GM12878 (cell line): ENCODE data around the gene RASGEF1B. TPM values are rescaled to one million over a fixed set of nuclear protein-coding genes. Genes with fewer than 3 reads are reported as not detected.

ENCODE experiments used
- ATAC-seq: fragments of 200-7000 bp; cut with Tn5 transposase; 3 replicates; pipeline ENCODE4 v1.9.1; 2020; ENCODE audit warnings: mild to moderate bottlenecking, moderate library complexity
- BruUV-seq: library from RNA; stranded (reverse); fragments of 400-500 nt; replicated peaks from 2 replicates; lab custom pipeline; 2021; lab: Mats Ljungman, UMichigan
- CTCF ChIA-PET: fragments of 300-600 bp; sonication (Branson Sonifier 250); formaldehyde crosslinking; extraction: SDS; loops from one replicate; lab custom pipeline; 2021; ENCODE audit warnings: inconsistent platforms; lab: Yijun Ruan, JAX
- POLR2A ChIA-PET: fragments of 350-600 bp; formaldehyde crosslinking; extraction: SDS; loops from one replicate; lab custom pipeline; 2021; ENCODE audit warnings: inconsistent platforms; lab: Charles Lee
- RAD21 ChIA-PET: fragments of 300-600 bp; sonication (Branson Sonifier 250); formaldehyde crosslinking; loops from one replicate; lab custom pipeline; 2023; ENCODE audit warnings: antibody characterized with exemption; ENCODE audit not compliant: unreplicated experiment; lab: Charles Lee
- SMC1A ChIA-PET: fragments of 300-600 bp; sonication (Branson Sonifier 250); formaldehyde crosslinking; loops from one replicate; lab custom pipeline; 2023; ENCODE audit not compliant: unreplicated experiment, uncharacterized antibody; lab: Charles Lee
- DNase-seq: peaks from one replicate; pipeline ENCODE4 v3.0.0-alpha.2; 2011; ENCODE audit warnings: low read depth, low spot score
- FAIRE-seq: peaks from 3 replicates; lab custom pipeline; 2011; peaks lifted over from hg19 to GRCh38; lab: Jason Lieb, UNC
- H2AFZ ChIP-seq: 2 replicates; pipeline ENCODE4 v1.6.0; 2011; ENCODE audit warnings: low read depth, low read length, control low read depth; ENCODE audit not compliant: control insufficient read depth
- H3K27ac ChIP-seq: 2 replicates; pipeline ENCODE4 v1.5.1; 2011; ENCODE audit warnings: control low read depth; ENCODE audit not compliant: control insufficient read depth, insufficient read depth
- H3K27me3 ChIP-seq, 2 experiments: replicated peaks in 1 of 2; 2 replicates each; pipeline versions ENCODE4 v1.6.0 to v1.6.1; 2011; ENCODE audit warnings: low read length in 1 of 2; ENCODE audit not compliant: control insufficient read depth in 2 of 2, insufficient read depth in 2 of 2
- H3K36me3 ChIP-seq, 2 experiments: 2 replicates each; pipeline ENCODE4 v1.5.1; 2011; ENCODE audit warnings: low read length in 1 of 2; ENCODE audit not compliant: control insufficient read depth in 2 of 2, insufficient read depth in 2 of 2
- H3K4me1 ChIP-seq: 2 replicates; pipeline ENCODE4 v1.6.1; 2011; ENCODE audit warnings: mild to moderate bottlenecking, low read length, moderate library complexity, mixed read lengths; ENCODE audit not compliant: control insufficient read depth, insufficient read depth
- H3K4me2 ChIP-seq: 2 replicates; pipeline ENCODE4 v1.6.0; 2011; ENCODE audit warnings: control low read depth; ENCODE audit not compliant: control insufficient read depth, insufficient read depth
- H3K4me3 ChIP-seq: fragments of 200-600 bp; sonication (generic); 2 replicates; pipeline ENCODE4 v1.5.1; 2016
- H3K79me2 ChIP-seq: 2 replicates; pipeline ENCODE4 v1.6.0; 2011; ENCODE audit warnings: low read length; ENCODE audit not compliant: control insufficient read depth, insufficient read depth
- H3K9ac ChIP-seq: 2 replicates; pipeline ENCODE4 v1.8.0; 2011; ENCODE audit warnings: low read length, control low read depth, mixed read lengths; ENCODE audit not compliant: control insufficient read depth, insufficient read depth
- H3K9me3 ChIP-seq: replicated peaks from 3 replicates; pipeline ENCODE4 v1.5.1; 2011; ENCODE audit warnings: mild to moderate bottlenecking, low read length; ENCODE audit not compliant: control insufficient read depth, insufficient read depth
- H4K20me1 ChIP-seq: 2 replicates; pipeline ENCODE4 v1.6.0; 2011; ENCODE audit not compliant: control insufficient read depth, insufficient read depth
- HSF1 ChIP-seq: fragments of 150-350 bp; IDR thresholded peaks from 2 replicates; pipeline ENCODE4 v1.6.1; 2014; ENCODE audit warnings: mild to moderate bottlenecking, low read depth, low read length
- USF1 ChIP-seq: IDR thresholded peaks from 2 replicates; pipeline ENCODE4 v1.6.1; 2011; ENCODE audit warnings: borderline replicate concordance, low read depth, mild to moderate bottlenecking, moderate library complexity, mixed read lengths, low read length; ENCODE audit not compliant: insufficient read depth; ENCODE audit errors: extremely low read length
- YBX1 ChIP-seq: fragments of 450-650 bp; IDR thresholded peaks from 2 replicates; pipeline ENCODE4 v1.6.1; 2016; ENCODE audit warnings: antibody characterized with exemption
- ZNF274 ChIP-seq: IDR thresholded peaks from one replicate; pipeline ENCODE4 v1.8.0; 2011; ENCODE audit not compliant: insufficient read length, insufficient read depth
- WGBS: methylation state at CpG from one replicate; pipeline ENCODE4 v1.1.6; 2016; ENCODE audit warnings: low lambda C conversion rate; ENCODE audit not compliant: insufficient replicate concordance, insufficient coverage; ENCODE audit errors: missing lambda C conversion rate; 5-methylcytosine and 5-hydroxymethylcytosine counted together
- in situ Hi-C: fragments of 300-500 bp; cut with MboI; formaldehyde crosslinking; loops from 9 replicates; pipeline ENCODE4 v1.14.3; 2018; ENCODE audit warnings: mixed read lengths
- intact Hi-C: fragments of 100-400 bp; cut with micrococcal nuclease; formaldehyde crosslinking; loops from one replicate; pipeline ENCODE4 v1.14.2; 2022; ENCODE audit not compliant: unreplicated experiment
- polyA plus RNA-seq, 11 experiments: library from polyadenylated mRNA; depleted of rRNA in 4 of 11; unstranded in 6 of 11; stranded (reverse) in 5 of 11; fragments of >200 nt; fragmentation: Nextera tagmentation in 4 of 11; fragmentation: Illumina TruSeq in 1 of 11; extraction: Ambion mirVana in 4 of 11; extraction: Trizol in 1 of 11; gene quantifications; 1 replicate in 1 of 11; 2 replicates in 10 of 11; pipeline versions ENCODE4 v1.2.1 to v1.2.3, GENCODE V29; 2011 to 2016; ENCODE audit warnings: inconsistent platforms in 2 of 11, missing spikeins in 2 of 11, low read depth in 1 of 11
- total RNA-seq, 4 experiments: library from RNA; depleted of rRNA in 3 of 4; stranded (reverse); fragments of >200 nt in 3 of 4; fragmentation: Illumina TruSeq in 1 of 4; extraction: Trizol in 1 of 4; gene quantifications; 2 replicates each; pipeline versions ENCODE4 v1.2.1 to v1.2.3, GENCODE V29; 2013 to 2021

The RASGEF1B gene
- total and polyA plus RNA-seq, 10 of the 15 experiments (the other 5 are each of a cell fraction or from before 2014, with no cell fraction given) = 0.03 to 0.24 (median 0.10) TPM; not detected in 2

GRCh38 chr4:81377191-81377590 is 94.5 kb downstream of the RASGEF1B start:
- Histone ChIP-seq H3K4me3 (no peak overlapping the region), H3K9me3 (no peaks in the 10 kb centered on the region), H3K79me2 (no peaks in the 10 kb centered on the region), H4K20me1 (no peaks in the 10 kb centered on the region), H3K9ac (no peak overlapping the region), H3K36me3 (no peaks in the 10 kb centered on the region), H2AFZ (no peak overlapping the region), H3K4me2 (no peak overlapping the region), H3K27me3 (no peaks in the 10 kb centered on the region), H3K27ac (no peak overlapping the region), H3K4me1 (no peaks in the 10 kb centered on the region)
- SMC1A ChIA-PET = no interaction called here
- DNase-seq (no peak), ATAC-seq (no peak), FAIRE-seq (no peak)
- no peak for TF ChIP-seq HSF1
- TF ChIP-seq ZNF274 = no peak
- TF ChIP-seq YBX1 = no peak
- RAD21 ChIA-PET = no interaction called here
- in situ Hi-C loops = no loop called here
- 0% methylated on average over 1 of the region's 1 CpG for WGBS
- intact Hi-C loops = no loop called here
- BruUV-seq = no TSS peak
- CTCF ChIA-PET = no interaction called here
- POLR2A ChIA-PET = no interaction called here

- Histone ChIP-seq H3K9me3 (no peaks in the 10 kb centered on the region), H3K27ac (no peak overlapping the region), H3K4me2 (no peak overlapping the region), H2AFZ (no peak overlapping the region), H3K79me2 (no peaks in the 10 kb centered on the region), H3K36me3 (no peaks in the 10 kb centered on the region)
- in situ Hi-C loops = no loop called here
- WGBS = 15% methylated on average over 2 of the region's 2 CpGs
- RAD21 ChIA-PET = no interaction called here
- BruUV-seq = no TSS peak
- no peak for TF ChIP-seq USF1
- TF ChIP-seq, all 136 proteins: peak for 0
- no peak overlapping the region for H3K9ac ChIP-seq
- ChIA-PET SMC1A (no interaction called here), CTCF (interaction anchor here (2.2 kb wide), 1 partner anchor 25 kb away, joined by 7 read pairs; no protein-coding TSS in a partner anchor), POLR2A (no interaction called here)
- ATAC-seq (no peak), FAIRE-seq (no peak), DNase-seq (no peak)
- intact Hi-C loops = no loop called here
- no peaks in the 10 kb centered on the region for H3K27me3 ChIP-seq
- H3K4me3 ChIP-seq = no peak overlapping the region
- no peaks in the 10 kb centered on the region for H3K4me1 ChIP-seq
- H4K20me1 ChIP-seq = no peaks in the 10 kb centered on the region
These were observed 95.0 kb downstream of the RASGEF1B start for GRCh38 chr4:81376720-81377119.
